ENCODE measurements around the gene CCL3.

- TF ChIP-seq CTCF (IDR thresholded peaks at IDR 0.05; ENCODE audit: low read depth, low read length, poor library complexity, severe bottlenecking) = no peak
- TF ChIP-seq EZH2phosphoT487 (IDR thresholded peaks at IDR 0.05; ENCODE audit: borderline replicate concordance, low read length) = no peak
Measured at GRCh38 chr17:36118477-36119353, 28.8 kb upstream of the CCL3 start.

Measured in DOHH2 (cell line).